Lower leg skin (tissue), 3 donors: ENCODE measurements around the gene DHPS.

Source experiments
- POLR2A ChIP-seq, 2 donors: fragments of 450-650 bp; IDR thresholded peaks; one replicate each; pipeline ENCODE4 v1.6.1; 2016 to 2017; ENCODE audit warnings: antibody characterized with exemption in 2 of 2, mild to moderate bottlenecking in 1 of 2, moderate library complexity in 1 of 2
- TF ChIP-seq, protein P1 (sequence below), 3 donors: fragments of 450-650 bp; IDR thresholded peaks; one replicate each; pipeline ENCODE4 v1.5.1; 2016; ENCODE audit warnings: antibody characterized with exemption in 3 of 3, mild to moderate bottlenecking in 3 of 3, moderate library complexity in 2 of 3

DNA sequence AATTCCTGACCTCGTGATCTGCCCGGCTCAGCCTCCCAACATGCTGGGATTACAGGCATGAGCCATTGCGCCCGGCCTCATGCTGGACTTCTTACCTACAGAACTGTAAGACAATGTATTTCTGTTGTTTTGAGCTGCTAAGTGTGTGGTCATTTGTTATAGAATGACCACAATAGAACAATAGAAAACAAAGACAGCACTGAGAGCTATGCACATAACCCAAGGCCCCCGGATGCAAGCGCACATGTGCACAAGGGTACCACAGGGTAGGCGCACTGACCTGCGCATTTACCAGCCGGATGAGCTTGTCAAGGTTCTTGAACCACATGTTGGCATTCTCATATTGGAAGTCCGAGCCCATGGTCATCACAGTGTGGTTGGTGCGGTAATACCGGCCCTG is 20.7 kb downstream of the DHPS start:
- TF ChIP-seq, protein P1, sequence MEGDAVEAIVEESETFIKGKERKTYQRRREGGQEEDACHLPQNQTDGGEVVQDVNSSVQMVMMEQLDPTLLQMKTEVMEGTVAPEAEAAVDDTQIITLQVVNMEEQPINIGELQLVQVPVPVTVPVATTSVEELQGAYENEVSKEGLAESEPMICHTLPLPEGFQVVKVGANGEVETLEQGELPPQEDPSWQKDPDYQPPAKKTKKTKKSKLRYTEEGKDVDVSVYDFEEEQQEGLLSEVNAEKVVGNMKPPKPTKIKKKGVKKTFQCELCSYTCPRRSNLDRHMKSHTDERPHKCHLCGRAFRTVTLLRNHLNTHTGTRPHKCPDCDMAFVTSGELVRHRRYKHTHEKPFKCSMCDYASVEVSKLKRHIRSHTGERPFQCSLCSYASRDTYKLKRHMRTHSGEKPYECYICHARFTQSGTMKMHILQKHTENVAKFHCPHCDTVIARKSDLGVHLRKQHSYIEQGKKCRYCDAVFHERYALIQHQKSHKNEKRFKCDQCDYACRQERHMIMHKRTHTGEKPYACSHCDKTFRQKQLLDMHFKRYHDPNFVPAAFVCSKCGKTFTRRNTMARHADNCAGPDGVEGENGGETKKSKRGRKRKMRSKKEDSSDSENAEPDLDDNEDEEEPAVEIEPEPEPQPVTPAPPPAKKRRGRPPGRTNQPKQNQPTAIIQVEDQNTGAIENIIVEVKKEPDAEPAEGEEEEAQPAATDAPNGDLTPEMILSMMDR (IDR thresholded peaks at IDR 0.05): no peak
- TF ChIP-seq POLR2A (IDR thresholded peaks at IDR 0.05): no peak
